ENCODE data around the gene ZCCHC24.
"Not testable (repeated sequence)": the region's sequence is repeated elsewhere in the genome, so short reads cannot be mapped to it uniquely, and the experiment has no call there.

The ZCCHC24 gene

DNA sequence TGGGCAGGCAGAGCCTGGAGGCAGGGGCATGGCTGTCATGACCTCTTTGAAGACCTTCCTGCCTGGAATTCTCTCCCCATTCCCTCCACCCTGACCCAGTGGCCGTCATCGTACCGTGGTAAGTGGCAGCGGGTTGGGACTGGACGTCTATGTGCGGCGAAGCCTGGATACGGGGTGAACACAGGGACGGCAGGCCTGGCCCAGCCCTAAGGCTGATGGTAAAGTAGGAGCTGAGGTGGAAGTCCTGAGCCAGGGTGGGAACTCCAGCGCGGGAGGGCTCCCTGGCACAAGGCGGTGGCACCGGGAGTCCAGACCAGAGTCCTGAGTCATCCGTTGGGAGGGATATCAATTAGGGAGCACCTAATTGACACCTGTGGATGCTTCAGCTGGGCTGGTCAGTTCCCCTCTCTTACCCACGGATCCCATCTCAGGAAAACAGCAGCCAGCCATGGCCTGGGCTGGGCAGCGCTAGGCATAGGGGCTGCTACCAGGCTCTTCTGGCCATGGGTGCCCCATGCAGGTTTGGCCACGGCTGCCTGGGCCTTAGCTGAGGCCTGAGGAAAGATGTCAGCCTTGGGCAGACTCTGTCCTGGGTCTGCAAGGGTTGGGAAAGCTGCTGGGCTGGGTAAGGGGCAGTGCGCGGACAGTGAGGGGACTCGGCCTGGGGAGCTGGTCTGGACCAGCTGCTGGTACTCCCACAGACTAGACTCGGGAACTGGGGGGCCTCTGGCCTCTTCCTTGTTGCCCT, 94.8 kb downstream of the ZCCHC24 start:
- in situ Hi-C loops (cut with MboI; ENCODE audit: low sequenced_read_pairs): no loop called here

DNA sequence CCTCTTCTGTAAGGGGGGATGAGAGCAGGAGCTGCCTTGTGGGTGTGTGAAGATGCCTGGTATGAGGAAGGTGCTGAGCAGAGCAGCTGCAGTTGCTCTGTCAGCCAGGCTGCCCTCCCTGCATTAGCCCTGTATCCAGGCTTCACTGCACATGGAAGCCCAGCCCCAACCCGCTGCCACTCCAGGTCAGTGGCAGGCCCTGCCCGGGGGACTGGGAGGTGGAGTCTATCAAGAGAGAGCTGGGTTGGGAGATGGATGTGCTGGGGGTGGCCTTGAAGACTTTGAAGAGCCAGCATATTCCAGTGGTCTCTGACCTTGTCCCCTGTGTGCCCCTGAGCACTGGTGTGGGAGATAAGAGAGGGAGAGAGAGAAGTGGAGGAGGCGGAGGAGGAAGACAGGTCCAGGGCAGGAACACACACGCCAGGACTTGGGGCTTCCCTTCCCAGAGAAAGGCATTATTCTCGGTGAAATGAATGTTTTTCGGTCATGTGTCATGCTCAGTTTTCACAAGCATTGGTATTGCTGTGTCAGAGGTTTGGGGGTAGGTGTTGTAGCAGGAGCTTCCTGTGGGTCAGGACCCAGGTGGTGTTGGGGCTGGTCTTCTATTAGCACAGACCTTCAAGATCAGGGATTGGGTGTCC, 95.5 kb downstream of the ZCCHC24 start:
- in situ Hi-C loops (cut with MboI; ENCODE audit: low sequenced_read_pairs): no loop called here

- in situ Hi-C loops (cut with MboI; ENCODE audit: low sequenced_read_pairs): no loop called here
Measured at GRCh38 chr10:79349072-79349491, 96.3 kb downstream of the ZCCHC24 start.

- in situ Hi-C loops (cut with MboI; ENCODE audit: low sequenced_read_pairs): no loop called here
Measured at GRCh38 chr10:79348640-79348988, 96.8 kb downstream of the ZCCHC24 start.

DNA sequence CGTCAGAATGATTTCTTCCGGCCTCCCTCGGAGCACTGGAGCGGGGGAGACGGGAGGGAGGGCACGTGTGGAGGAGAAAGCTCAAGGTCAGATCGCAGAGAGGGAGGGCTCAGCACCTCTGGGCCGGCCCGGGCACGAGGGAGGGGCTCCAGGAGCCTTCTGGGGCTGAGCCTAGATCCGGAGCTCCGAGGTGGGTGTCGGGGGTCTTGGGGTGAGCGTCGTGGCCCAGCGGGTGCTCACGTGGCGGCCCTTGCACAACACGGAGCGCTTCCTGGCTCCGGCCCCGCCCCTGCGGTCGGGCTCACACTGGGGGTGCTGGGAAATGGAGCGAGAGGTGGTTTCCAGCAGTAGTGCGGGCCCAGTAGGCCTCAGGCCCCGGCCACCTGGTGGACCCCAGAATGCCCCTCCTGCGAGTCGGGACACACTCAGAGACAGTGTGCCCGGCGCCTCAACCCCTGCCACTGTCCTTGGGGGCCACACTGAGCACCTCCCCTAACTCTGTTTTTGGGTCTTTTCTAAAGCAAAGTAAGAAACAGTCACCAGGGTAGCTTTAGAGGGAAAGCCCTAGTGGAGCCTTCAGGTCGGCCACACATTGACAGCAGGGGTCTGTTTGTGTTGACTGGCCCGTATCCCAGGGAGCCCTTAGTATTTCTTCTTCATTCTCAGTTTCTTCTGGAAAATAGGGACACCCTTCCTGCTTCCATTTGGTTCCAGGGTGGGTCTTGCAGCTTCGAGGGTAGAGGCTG, 97.4 kb downstream of the ZCCHC24 start:
- in situ Hi-C loops (cut with MboI; ENCODE audit: low sequenced_read_pairs): no loop called here

DNA sequence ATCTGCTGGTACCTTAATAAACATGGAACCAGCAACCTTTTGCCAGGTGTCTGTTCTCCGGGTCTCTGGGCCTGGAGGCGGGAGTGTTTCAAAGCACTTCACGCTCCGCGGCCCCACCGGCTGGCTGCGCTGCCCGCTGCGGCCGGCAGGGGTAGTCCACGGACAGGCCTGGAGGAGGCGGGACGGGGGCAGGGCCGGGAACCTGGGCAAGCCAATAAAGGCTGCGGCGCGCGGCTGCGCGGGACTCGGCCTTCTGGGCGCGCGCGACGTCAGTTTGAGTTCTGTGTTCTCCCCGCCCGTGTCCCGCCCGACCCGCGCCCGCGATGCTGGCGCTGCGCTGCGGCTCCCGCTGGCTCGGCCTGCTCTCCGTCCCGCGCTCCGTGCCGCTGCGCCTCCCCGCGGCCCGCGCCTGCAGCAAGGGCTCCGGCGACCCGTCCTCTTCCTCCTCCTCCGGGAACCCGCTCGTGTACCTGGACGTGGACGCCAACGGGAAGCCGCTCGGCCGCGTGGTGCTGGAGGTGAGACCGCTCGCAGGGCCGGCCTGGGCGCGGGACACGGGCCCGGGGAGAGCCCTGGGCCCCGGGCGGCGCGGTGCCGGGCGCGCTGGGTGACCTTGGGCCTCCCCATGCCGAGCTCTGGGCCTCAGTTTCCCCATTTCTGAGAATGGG, 98.1 kb downstream of the ZCCHC24 start, which contains the start of gene PPIF:
Gene PPIF, plus strand, starts transcription at position 244 of the 668 bp plus-strand sequence. Its CDS starts 80 bp downstream, at position 324.
- in situ Hi-C loops (cut with MboI; ENCODE audit: low sequenced_read_pairs): no loop called here

- in situ Hi-C loops (cut with MboI; ENCODE audit: low sequenced_read_pairs): no loop called here
Measured at GRCh38 chr10:79346388-79347225, 98.8 kb downstream of the ZCCHC24 start.

GRCh38 chr10:79346012-79346340, 99.4 kb downstream of the ZCCHC24 start:
- in situ Hi-C loops (cut with MboI; ENCODE audit: low sequenced_read_pairs): no loop called here

DNA sequence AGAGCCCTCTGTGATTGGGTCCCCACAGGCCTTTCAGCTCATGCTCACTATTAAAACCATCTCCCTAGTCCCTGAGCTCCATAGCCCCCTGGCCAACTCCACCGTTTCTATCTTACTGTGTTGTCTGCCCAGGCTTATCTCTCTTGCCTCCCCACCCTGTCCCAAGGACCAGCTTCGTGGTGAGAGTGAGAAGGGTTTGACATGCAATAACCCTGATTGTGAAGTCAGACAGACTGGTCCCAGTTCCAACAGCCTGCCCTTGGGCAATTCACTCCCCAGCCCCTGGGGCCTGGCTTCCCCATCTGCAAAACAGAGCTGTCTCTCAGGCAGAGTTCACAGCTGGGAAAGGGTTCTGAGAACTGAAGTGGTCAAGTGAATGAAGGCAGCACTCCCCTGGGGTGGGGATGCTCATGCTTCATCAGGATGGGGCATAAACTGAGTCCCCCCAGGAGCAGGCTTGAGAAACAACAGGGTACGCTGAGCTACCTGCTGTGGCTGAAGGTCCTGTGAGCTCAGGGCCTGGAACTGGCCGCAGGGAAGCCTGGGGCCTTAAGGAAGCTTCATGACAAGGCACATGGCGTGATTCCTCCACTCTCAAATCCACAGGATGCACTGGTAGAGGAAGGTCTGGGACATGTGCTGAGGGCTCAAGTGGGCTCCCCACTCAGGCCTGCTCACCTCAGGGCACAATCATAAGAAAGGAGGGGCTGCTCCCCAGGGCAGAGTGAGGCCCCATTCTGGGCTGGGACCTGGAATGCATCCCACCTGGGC, 100.0 kb downstream of the ZCCHC24 start:
- in situ Hi-C loops (cut with MboI; ENCODE audit: low sequenced_read_pairs): no loop called here

DNA sequence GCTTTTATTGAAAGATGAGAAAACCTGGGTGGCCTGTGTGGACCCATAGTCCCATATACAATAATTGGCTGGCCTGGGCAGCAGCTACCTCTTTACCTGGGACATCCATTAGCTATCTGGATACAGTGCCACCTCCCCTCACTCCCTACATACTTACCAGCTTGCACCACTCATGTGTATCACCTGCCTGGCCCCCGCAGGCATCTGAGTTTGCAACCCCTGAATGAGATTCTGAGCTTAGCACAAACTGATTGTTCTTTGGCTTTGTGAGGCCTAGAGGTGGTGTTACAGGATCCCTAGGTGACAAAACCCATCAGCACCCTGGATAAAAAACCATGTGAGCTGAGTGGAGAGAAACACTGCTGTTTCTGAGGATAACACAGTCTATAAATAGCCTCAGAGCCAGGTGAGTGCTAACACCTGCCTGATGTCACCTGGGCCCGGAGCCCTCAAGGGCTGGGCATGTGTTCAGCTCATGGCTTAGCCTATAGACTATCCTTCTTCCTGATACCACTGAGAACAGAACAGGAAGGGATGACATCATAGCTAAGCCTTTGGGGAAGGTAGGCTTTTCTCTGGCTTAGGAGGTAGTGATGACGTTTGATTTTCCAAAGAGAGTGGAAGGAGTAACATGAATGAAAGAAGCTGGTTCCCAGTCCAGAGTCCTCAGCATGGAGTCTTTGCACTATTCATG, 100.8 kb downstream of the ZCCHC24 start:
- in situ Hi-C loops (cut with MboI; ENCODE audit: low sequenced_read_pairs): no loop called here

DNA sequence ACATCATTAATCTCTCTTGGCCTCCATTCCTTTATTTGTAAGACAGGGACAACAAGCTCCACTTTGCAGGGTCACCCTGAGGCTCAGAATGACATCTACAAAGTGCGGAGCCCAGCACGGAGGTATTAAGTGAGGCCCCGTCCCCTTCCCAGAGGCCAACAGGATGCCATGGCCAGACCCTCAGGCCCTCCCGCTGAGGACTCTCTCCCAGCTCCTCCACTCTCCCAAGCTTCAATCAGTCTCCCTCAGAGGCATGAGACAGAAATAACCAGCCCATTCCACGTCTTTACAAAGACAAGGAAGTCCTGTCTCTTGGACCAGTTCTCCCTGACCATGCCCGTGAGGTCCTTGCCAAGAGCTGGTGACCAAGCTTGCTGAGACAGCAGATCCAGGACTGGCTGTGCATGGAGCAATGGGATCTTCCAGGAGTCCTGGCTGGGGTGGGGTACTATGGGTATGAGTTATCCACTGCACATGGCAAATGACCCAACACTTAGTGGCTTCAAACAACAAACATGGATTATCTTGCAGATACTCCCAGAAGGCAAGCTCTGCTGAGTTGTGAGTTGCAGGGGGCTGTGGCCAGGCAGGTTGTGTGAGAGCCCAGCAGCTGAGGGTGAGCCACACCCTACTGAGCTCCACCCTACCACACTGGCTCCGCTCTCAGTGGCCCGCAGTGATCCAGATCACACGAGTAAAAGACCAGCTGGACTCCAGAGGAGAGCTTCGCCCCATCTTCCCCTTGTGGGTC, 102.4 kb downstream of the ZCCHC24 start:
- in situ Hi-C loops (cut with MboI; ENCODE audit: low sequenced_read_pairs): no loop called here

DNA sequence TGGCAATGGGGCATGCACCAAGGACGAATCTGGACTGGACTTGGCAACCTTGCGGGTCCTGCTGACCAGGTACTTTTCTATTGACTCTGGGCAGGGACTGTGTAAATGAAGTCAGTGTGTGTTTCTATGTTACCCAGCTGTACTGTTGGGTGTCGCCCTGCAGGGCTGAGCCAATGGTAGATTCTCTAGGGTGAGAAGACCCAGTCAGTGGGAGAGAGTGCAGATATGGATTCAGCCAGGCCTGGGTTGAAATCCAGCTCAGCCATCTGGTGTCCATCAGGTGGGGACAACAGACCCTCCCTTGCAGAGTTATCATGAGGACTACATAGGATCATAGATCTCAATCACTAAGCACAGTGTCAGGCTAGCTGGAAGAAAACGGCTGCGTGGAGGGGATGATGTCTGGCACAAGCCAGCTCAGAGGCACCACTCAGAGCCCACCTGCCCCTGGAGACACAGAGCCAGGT, 103.1 kb downstream of the ZCCHC24 start:
- in situ Hi-C loops (cut with MboI; ENCODE audit: low sequenced_read_pairs): no loop called here

GRCh38 chr10:79340646-79341244, 104.7 kb downstream of the ZCCHC24 start:
- in situ Hi-C loops (cut with MboI; ENCODE audit: low sequenced_read_pairs): no loop called here

- in situ Hi-C loops (cut with MboI; ENCODE audit: low sequenced_read_pairs): no loop called here
Measured at GRCh38 chr10:79339266-79339665, 106.2 kb downstream of the ZCCHC24 start.

GRCh38 chr10:79337783-79338469, 107.5 kb downstream of the ZCCHC24 start:
- in situ Hi-C loops (cut with MboI; ENCODE audit: low sequenced_read_pairs): not testable (repeated sequence)

GRCh38 chr10:79336739-79337138, 108.7 kb downstream of the ZCCHC24 start:
- in situ Hi-C loops (cut with MboI; ENCODE audit: low sequenced_read_pairs): no loop called here

DNA sequence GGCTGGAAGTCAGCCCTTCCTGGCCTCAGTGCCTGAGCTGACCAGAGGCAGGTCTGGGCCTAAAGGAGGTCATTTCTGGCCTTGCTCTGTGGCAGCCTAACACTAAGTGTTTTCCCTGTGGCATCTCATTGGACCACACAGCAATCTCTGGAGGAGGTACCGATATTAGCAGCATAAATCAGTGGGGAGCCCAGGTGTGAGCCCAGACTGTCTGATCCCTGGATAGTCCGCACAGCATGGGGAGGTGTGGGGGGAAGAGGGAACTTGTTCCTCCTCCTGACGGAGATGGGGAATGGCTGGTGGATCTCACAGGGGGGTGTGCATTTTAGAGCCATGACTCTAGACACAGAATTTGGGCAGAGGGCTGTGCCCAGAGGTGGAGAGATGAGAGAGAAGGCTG, 109.1 kb downstream of the ZCCHC24 start:
- in situ Hi-C loops (cut with MboI; ENCODE audit: low sequenced_read_pairs): no loop called here

All from HL-60/S4 treated with retinoic acid at 250 ng/mL for 4 days and 3 days (cell line).